Measurements from ENCODE around the gene USF3. TPM values are rescaled to one million over a fixed set of nuclear protein-coding genes. Genes with fewer than 3 reads are reported as not detected.

USF3 gene
- total and polyA plus RNA-seq, 9 of the 15 experiments (the other 6 are each of a cell fraction or from before 2014, with no cell fraction given) = 1.4 to 6.9 (median 3.1) TPM

DNA sequence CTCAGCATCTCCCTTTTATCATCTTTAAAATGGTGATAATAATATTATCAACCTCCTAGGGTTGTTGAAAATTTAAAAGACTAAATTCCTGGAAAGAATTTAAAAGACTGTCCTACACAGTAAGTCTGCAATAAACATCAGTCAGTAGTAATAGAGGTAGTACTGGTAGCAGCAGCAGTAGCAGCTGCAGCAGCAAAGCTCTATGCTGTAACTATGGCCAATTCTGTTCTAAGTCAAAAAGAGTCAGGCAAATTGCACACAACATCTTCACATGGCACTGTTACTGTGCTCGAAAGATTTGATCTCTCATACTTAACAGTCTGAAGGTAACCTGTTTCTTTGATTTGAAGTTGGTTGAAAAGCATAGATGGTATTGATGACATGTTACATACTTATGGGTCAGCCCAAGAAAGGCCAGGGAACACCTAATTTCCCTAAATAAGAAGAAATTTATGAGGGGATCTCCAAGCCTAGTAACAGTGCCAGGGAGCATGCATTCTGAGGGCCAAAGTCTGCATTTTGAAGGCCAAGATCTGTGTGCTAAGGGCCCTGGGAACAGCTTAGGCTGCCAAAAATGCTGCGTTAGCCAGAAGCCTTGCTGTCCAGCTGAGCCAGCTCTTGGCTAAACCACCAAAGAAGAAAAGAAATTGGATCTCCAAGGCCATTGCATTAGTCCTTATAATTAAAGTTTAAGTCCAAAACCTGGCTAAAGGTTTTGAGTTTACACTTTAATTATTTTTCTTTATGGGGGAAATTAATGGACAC, 95.8 kb downstream of the USF3 start:
- Histone ChIP-seq H3K27me3 (ENCODE audit: control insufficient read depth in 2 of 2, insufficient read depth in 2 of 2, low read length in 2 of 2) (peaks cover 0 to 4% of the 10 kb centered on the region in 2 experiments; a peak in 1 of 5 replicates), H2AFZ (ENCODE audit: low read depth, low read length) (no peak overlapping the region), H3K9me1 (ENCODE audit: control insufficient read depth, insufficient read depth, low read length) (no peaks in the 10 kb centered on the region), H3K4me1 (replicated peaks in 1 of 2; ENCODE audit: control insufficient read depth in 2 of 2, insufficient read depth in 2 of 2, low read length in 2 of 2) (no peaks in the 10 kb centered on the region), H3K9ac (ENCODE audit: insufficient read depth in 1 of 2, low read depth in 2 of 2, low read length in 2 of 2) (no peak overlapping the region), H3K9me3 (replicated peaks; ENCODE audit: control insufficient read depth, insufficient read depth, low read depth, low read length) (no peaks in the 10 kb centered on the region), H3K79me2 (ENCODE audit: control insufficient read depth, insufficient read depth, low read length) (no peaks in the 10 kb centered on the region), H4K20me1 (replicated peaks; ENCODE audit: control insufficient read depth, insufficient read depth, low read length) (no peaks in the 10 kb centered on the region), H3K27ac (ENCODE audit: extremely low read depth, low read depth, low read length) (no peak overlapping the region), H3K4me2 (ENCODE audit: insufficient read depth, low read length) (no peak overlapping the region), H3K4me3 (no peak overlapping the region), H3K36me3 (ENCODE audit: control insufficient read depth, insufficient read depth, low read length) (no peaks in the 10 kb centered on the region)
- ATAC-seq (no peak), FAIRE-seq (no peak), DNase-seq (ENCODE audit: extremely low read depth in 1 of 4, low spot score in 3 of 4) (no peak)
- POLR2A ChIA-PET = no interaction called here
- 5% methylated on average over 2 of the region's 2 CpGs for WGBS (ENCODE audit: insufficient coverage, low coverage, missing lambda C conversion rate)
- in situ Hi-C loops (cut with MboI) (loop anchor here (25.0 kb wide), 1 partner anchor 538 kb away; no protein-coding TSS in a partner anchor), intact Hi-C loops (cut with micrococcal nuclease) (no loop called here)
- BruUV-seq (replicated peaks) = no TSS peak
- TF ChIP-seq MTA1 (IDR thresholded peaks at IDR 0.05; ENCODE audit: borderline replicate concordance) = no peak
- no peak for TF ChIP-seq ZNF589 (CRISPR knock-in tag; IDR thresholded peaks at IDR 0.05; ENCODE audit: low read depth)
- TF ChIP-seq HDAC8 (tag; IDR thresholded peaks at IDR 0.05) = no peak
- no peak for TF ChIP-seq PRMT5 (CRISPR knock-in tag; IDR thresholded peaks at IDR 0.05)
- no peak for TF ChIP-seq ZNF224 (CRISPR knock-in tag; IDR thresholded peaks at IDR 0.05)
- no peak for TF ChIP-seq SNIP1 (IDR thresholded peaks at IDR 0.05; ENCODE audit: low read depth)
- TF ChIP-seq, protein P1, sequence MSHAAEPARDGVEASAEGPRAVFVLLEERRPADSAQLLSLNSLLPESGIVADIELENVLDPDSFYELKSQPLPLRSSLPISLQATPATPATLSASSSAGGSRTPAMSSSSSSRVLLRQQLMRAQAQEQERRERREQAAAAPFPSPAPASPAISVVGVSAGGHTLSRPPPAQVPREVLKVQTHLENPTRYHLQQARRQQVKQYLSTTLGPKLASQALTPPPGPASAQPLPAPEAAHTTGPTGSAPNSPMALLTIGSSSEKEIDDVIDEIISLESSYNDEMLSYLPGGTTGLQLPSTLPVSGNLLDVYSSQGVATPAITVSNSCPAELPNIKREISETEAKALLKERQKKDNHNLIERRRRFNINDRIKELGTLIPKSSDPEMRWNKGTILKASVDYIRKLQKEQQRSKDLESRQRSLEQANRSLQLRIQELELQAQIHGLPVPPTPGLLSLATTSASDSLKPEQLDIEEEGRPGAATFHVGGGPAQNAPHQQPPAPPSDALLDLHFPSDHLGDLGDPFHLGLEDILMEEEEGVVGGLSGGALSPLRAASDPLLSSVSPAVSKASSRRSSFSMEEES (CRISPR knock-in tag; IDR thresholded peaks at IDR 0.05) = no peak
- TF ChIP-seq ZBTB8A (IDR thresholded peaks at IDR 0.05; ENCODE audit: partially characterized antibody) = no peak
- TF ChIP-seq, protein P2, sequence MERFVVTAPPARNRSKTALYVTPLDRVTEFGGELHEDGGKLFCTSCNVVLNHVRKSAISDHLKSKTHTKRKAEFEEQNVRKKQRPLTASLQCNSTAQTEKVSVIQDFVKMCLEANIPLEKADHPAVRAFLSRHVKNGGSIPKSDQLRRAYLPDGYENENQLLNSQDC (CRISPR knock-in tag; IDR thresholded peaks at IDR 0.05) = no peak
- no peak for TF ChIP-seq ZNF133 (CRISPR knock-in tag; IDR thresholded peaks at IDR 0.05)
- TF ChIP-seq ZNF436 (CRISPR knock-in tag; IDR thresholded peaks at IDR 0.05) = no peak
- TF ChIP-seq HNRNPH1 (optimal IDR thresholded peaks at IDR 0.05; ENCODE audit: low read depth, low read length) = no peak
- no peak for TF ChIP-seq NCOA1 (IDR thresholded peaks at IDR 0.05; ENCODE audit: low read depth)
- no peak for TF ChIP-seq KAT7 (CRISPR knock-in tag; IDR thresholded peaks at IDR 0.05; ENCODE audit: borderline replicate concordance)
- TF ChIP-seq ZNF311 (CRISPR knock-in tag; IDR thresholded peaks at IDR 0.05) = no peak
- CTCF ChIA-PET (ENCODE audit: low intra/inter-chr PET ratio) = no interaction called here
